ENCODE data around the gene TMEM141. TPM values are rescaled to one million over a fixed set of nuclear protein-coding genes. Genes with fewer than 3 reads are reported as not detected.
A peak's percentile ranks its signal among the peaks of the same experiment; 100 is the strongest.
"Not testable (repeated sequence)": the region's sequence is repeated elsewhere in the genome, so short reads cannot be mapped to it uniquely, and the experiment has no call there.

TMEM141 gene
- total RNA-seq, 1 donor from 2014 or later, result 64.4 TPM

DNA sequence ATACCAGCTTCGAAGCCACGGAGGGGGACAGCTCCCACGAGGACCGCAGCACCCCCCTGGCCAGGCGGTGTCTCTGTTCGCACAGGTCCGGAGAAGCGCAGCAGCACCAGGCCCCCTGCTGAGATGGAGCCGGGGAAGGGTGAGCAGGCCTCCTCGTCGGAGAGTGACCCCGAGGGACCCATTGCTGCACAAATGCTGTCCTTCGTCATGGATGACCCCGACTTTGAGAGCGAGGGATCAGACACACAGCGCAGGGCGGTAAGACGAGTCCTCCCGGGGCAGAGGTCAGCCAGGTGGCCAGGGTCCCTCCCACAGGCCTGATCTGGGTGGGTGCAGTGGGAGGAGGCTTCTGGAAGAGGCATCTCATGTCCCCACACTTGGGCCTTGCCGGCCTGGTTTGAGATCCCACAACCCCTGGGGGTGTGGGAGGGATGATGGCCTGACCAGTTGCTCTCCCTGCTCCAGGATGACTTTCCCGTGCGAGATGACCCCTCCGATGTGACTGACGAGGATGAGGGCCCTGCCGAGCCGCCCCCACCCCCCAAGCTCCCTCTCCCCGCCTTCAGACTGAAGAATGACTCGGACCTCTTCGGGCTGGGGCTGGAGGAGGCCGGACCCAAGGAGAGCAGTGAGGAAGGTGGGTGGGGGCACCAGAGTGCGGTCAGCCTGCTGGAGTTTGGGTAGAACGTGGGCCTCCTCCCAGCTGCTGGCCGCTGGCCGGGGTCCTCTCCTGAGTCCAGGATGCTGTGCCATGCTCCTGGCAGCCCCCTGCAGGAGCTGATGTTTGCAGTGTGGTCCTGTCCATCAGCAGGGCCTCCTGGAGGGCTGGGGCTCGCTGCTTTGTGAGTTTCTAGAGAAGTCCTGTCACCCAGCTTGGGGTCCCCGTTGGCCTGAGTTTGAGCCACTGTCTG, 48.3 kb downstream of the TMEM141 start:
- TF ChIP-seq, protein P1, sequence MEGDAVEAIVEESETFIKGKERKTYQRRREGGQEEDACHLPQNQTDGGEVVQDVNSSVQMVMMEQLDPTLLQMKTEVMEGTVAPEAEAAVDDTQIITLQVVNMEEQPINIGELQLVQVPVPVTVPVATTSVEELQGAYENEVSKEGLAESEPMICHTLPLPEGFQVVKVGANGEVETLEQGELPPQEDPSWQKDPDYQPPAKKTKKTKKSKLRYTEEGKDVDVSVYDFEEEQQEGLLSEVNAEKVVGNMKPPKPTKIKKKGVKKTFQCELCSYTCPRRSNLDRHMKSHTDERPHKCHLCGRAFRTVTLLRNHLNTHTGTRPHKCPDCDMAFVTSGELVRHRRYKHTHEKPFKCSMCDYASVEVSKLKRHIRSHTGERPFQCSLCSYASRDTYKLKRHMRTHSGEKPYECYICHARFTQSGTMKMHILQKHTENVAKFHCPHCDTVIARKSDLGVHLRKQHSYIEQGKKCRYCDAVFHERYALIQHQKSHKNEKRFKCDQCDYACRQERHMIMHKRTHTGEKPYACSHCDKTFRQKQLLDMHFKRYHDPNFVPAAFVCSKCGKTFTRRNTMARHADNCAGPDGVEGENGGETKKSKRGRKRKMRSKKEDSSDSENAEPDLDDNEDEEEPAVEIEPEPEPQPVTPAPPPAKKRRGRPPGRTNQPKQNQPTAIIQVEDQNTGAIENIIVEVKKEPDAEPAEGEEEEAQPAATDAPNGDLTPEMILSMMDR (IDR thresholded peaks at IDR 0.05), result no peak
- ATAC-seq (no peak), DNase-seq (no peak)
- intact Hi-C loops (cut with DNase I), result no loop called here
- H3K4me1 ChIP-seq, result peaks cover 28% of the 10 kb centered on the region
- peaks cover 14% of the 10 kb centered on the region for H3K27me3 ChIP-seq
- no peaks in the 10 kb centered on the region for H3K9me3 ChIP-seq
- H3K27ac ChIP-seq, result no peak overlapping the region
- H3K36me3 ChIP-seq, result peaks cover 21% of the 10 kb centered on the region
- no peak overlapping the region for H3K4me3 ChIP-seq

DNA sequence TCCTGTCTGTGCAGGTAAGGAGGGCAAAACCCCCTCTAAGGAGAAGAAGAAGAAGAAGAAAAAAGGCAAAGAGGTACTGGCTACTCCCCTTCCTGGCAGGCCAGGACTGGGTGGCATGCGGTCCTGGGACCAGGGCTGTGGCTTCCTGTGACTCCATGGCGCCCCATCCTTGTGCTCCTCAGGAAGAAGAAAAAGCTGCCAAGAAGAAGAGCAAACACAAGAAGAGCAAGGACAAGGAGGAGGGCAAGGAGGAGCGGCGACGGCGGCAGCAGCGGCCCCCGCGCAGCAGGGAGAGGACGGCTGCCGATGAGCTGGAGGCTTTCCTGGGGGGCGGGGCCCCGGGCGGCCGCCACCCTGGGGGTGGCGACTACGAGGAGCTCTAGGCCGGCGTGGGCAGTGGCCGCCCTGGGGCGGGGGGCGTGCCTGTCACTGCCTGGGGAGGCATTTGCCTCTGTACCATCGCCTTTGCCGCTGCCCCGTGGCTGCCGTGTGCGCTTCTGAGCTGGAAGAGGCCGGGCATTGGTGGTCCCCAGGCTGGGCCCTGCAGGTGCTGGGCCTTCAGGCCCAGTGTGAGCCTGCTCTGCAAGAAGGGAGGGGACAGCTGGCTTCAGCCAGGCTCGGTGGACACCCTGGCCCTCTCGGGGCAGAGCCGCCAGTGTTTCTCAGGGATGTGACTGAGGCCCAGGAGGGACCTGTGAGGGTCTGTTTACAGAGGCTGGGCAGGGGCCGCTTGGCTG, 49.2 kb downstream of the TMEM141 start:
- no peak for DNase-seq
- H3K27me3 ChIP-seq, result peaks cover 18% of the 10 kb centered on the region
- no peak overlapping the region for H3K27ac ChIP-seq

DNA sequence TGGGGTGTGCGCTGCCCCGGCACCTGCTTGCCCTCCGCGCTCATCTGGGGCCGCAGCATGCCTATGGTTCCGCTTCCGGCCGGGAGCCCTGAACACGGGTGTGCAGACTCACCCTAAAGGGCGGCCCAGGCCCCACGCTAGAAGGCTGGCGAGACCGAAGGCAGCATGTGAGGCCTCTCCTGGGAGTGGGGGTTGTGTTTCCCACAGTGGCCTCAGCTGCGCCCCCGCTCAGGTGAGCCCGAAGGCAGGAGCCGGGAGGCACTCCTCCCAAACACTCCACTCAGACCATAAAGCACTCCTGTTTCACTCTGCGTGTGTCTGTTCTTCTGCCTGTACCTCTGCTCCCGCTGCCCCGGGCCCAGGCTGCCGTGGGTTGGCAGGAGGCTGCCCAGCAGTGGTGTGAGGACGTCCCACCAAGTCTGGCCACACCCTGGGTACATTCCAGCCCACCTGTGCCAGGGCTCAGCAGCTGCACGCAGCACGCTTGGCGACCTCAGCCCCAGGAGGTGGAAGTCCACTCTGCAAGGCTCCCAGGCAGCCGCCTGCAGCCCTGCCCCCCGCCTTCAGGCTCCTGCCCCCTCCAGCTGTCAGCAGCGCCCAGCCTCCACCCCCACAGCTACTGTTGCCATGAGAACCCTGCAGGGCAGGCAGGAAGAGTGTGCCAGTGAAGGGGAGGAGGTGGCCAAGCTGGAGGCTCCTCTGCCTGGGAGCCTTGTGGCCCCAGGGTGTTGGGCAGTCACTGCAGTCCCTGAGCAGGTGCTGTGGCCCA, 49.9 kb downstream of the TMEM141 start:
- Histone ChIP-seq H3K9me3 (no peaks in the 10 kb centered on the region), H3K36me3 (peaks cover 21% of the 10 kb centered on the region), H3K4me3 (no peak overlapping the region), H3K27me3 (peaks cover 25% of the 10 kb centered on the region), H3K27ac (no peak overlapping the region), H3K4me1 (peaks cover 28% of the 10 kb centered on the region)
- intact Hi-C loops (cut with DNase I), result no loop called here
- ATAC-seq (peak; percentile 4), DNase-seq (no peak)
- TF ChIP-seq, protein P1 (IDR thresholded peaks at IDR 0.05), result no peak

More for the DNA sequence above, 49.2 kb downstream of the TMEM141 start:
- TF ChIP-seq, protein P1 (IDR thresholded peaks at IDR 0.05), result no peak
- no peak for ATAC-seq
- intact Hi-C loops (cut with DNase I), result no loop called here
- no peak overlapping the region for H3K4me3 ChIP-seq
- H3K36me3 ChIP-seq, result peaks cover 21% of the 10 kb centered on the region
- H3K9me3 ChIP-seq, result no peaks in the 10 kb centered on the region
- peaks cover 28% of the 10 kb centered on the region for H3K4me1 ChIP-seq

DNA sequence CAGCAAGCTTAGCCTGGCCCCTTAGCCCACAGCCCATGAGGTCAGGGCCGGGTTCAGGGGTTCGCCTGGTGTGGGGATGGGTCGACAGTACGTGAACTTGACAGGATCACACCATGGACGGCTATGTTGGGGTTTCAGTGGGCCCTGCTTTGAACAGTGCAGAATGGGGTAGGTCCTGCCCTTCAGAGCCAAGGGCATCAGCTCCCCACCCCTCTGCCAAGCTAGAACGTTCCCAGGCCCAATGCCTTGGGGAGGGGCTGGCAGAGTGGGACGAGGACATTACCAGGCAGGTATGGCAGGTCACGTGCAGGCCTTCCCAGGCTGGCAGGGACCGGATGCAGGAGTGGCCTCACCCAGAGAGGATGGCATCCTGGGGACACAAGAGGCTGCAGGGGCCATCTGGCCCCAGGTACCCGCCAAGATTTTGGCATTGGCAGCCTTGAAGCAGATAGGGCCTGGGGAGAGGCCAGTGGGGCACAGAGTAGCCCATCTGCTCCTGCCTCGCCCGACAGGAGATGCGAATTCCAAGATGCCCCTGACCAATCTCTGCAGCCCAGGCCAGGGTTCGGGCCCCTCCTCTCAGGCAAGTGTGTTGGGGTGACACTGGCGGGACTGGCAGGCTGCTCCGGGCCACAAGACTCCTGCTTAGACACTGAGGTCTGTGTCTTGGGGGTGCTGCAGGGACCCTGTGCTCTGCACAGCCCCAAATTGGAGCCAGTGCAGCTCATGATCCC, 50.7 kb downstream of the TMEM141 start:
- DNase-seq; intact Hi-C loops (cut with DNase I); H3K27ac ChIP-seq; H3K9me3 ChIP-seq: not testable (repeated sequence)
- Histone ChIP-seq H3K4me1 (peaks cover 33% of the 10 kb centered on the region), H3K27me3 (peaks cover 31% of the 10 kb centered on the region), H3K36me3 (peaks cover 21% of the 10 kb centered on the region), H3K4me3 (peak overlapping the region; percentile 50)
- ATAC-seq, result peak; percentile 0

DNA sequence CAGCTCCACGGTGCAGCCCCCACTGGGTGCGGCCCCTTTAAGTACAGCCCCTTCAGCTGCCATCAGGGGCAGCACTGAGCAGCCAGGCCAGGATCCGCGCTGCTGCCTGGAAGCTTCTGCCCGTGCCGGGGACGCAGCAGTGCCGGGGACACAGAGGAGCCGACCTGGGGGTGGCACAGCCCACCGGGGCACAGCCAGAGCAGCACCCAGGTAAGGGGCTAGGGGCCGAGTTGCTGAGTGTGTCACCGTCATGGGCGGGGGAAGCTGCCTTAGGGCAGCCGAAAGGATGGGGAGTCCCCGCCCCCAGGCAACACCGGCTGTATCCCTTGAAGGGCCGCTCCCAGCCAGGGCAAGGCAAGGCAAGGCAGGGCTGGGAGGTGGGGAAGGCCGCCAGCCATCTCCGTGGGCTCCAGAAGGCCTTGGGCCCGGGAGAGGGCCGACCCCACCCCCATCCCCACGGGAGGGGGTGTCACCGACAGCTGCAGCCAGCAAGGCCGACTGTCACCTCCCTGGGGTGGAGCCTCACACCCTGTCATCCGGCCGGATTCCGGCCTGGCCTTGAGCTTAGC, 51.3 kb downstream of the TMEM141 start, which contains the start of gene AJM1:
TSS of gene AJM1 (plus strand) at position 99 of the 569 bp plus-strand sequence. CDS start 1,937 bp downstream, outside the sequence.
- peaks cover 33% of the 10 kb centered on the region for H3K4me1 ChIP-seq
- H3K4me3 ChIP-seq, result peak within 1 kb of the TSS; percentile 50
- H3K9me3 ChIP-seq; intact Hi-C loops (cut with DNase I); H3K27ac ChIP-seq: not testable (repeated sequence)
- TF ChIP-seq, protein P1 (IDR thresholded peaks at IDR 0.05), result peak; percentile 89
- ATAC-seq, result peak; percentile 77
- H3K36me3 ChIP-seq, result peaks cover 21% of the 10 kb centered on the region
- H3K27me3 ChIP-seq, result peaks cover 36% of the 10 kb centered on the region
- peak; percentile 86 for DNase-seq

Small RNAs within 50 kb of the gene (microRNA-seq; reads per million reads assigned to microRNA genes)
- gene MIR4292 (ENCODE audit: borderline microRNAs expressed) (not detected), gene MIR6722 (ENCODE audit: borderline microRNAs expressed) (not detected)

Other genes starting within 250 kb of the TMEM141 start
- 114 TPM for gene NOTCH1, start 245.3 kb upstream of the TMEM141 start, total RNA-seq
- 302 TPM for gene EGFL7, start 128.4 kb upstream of the TMEM141 start, total RNA-seq
- 117 TPM for gene AGPAT2, start 103.9 kb upstream of the TMEM141 start, total RNA-seq
- 17.7 TPM for gene DIPK1B, start 78.8 kb upstream of the TMEM141 start, total RNA-seq
- 11.2 TPM for gene LCN10, start 48.4 kb upstream of the TMEM141 start, total RNA-seq
- 21.5 TPM for gene LCN6, start 42.8 kb upstream of the TMEM141 start, total RNA-seq
- not detected for gene LCN8, start 33.1 kb upstream of the TMEM141 start, total RNA-seq
- gene LCN15, start 26.8 kb upstream of the TMEM141 start, total RNA-seq, result not detected
- gene CCDC183, start 5.0 kb downstream of the TMEM141 start, total RNA-seq, result 4.0 TPM
- 68.2 TPM for gene RABL6, start 16.6 kb downstream of the TMEM141 start, total RNA-seq
- 2.7 TPM for gene AJM1, start 51.1 kb downstream of the TMEM141 start, total RNA-seq
- gene PHPT1, start 58.1 kb downstream of the TMEM141 start, total RNA-seq, result 82.1 TPM
- 12.9 TPM for gene MAMDC4, start 61.0 kb downstream of the TMEM141 start, total RNA-seq
- gene EDF1, start 75.0 kb downstream of the TMEM141 start, total RNA-seq, result 250 TPM
- 14.8 TPM for gene TRAF2, start 95.2 kb downstream of the TMEM141 start, total RNA-seq
- gene FBXW5, start 153.4 kb downstream of the TMEM141 start, total RNA-seq, result 91.2 TPM
- 1.1 TPM for gene C8G, start 153.9 kb downstream of the TMEM141 start, total RNA-seq
- 2.6 TPM for gene LCN12, start 160.9 kb downstream of the TMEM141 start, total RNA-seq
- 477 TPM for gene PTGDS, start 186.2 kb downstream of the TMEM141 start, total RNA-seq
- gene LCNL1, start 191.6 kb downstream of the TMEM141 start, total RNA-seq, result 5.1 TPM
- 53.1 TPM for gene PAXX, start 201.1 kb downstream of the TMEM141 start, total RNA-seq
- 80.7 TPM for gene CLIC3, start 205.2 kb downstream of the TMEM141 start, total RNA-seq
- 44.3 TPM for gene ABCA2, start 236.9 kb downstream of the TMEM141 start, total RNA-seq
- 0.81 TPM for gene FUT7, start 240.7 kb downstream of the TMEM141 start, total RNA-seq

All from upper lobe of right lung (tissue), 1 donor.